Epithelial cell of esophagus (primary cell): ENCODE data around the gene DLL4.

Experiments
- DNase-seq: peaks from one replicate; pipeline ENCODE4 v3.0.0; 2010; ENCODE audit warnings: low read depth
- H3K4me3 ChIP-seq: 2 replicates; pipeline ENCODE4 v1.5.1; 2011; ENCODE audit warnings: mild to moderate bottlenecking, low read length, control low read depth
- TF ChIP-seq, protein P1 (sequence below): IDR thresholded peaks from 2 replicates; pipeline ENCODE4 v1.5.1; 2011; ENCODE audit warnings: low read depth, mild to moderate bottlenecking, low read length, control low read depth, inconsistent platforms; ENCODE audit not compliant: insufficient read depth; ENCODE audit errors: missing control alignments

The DLL4 gene

DNA sequence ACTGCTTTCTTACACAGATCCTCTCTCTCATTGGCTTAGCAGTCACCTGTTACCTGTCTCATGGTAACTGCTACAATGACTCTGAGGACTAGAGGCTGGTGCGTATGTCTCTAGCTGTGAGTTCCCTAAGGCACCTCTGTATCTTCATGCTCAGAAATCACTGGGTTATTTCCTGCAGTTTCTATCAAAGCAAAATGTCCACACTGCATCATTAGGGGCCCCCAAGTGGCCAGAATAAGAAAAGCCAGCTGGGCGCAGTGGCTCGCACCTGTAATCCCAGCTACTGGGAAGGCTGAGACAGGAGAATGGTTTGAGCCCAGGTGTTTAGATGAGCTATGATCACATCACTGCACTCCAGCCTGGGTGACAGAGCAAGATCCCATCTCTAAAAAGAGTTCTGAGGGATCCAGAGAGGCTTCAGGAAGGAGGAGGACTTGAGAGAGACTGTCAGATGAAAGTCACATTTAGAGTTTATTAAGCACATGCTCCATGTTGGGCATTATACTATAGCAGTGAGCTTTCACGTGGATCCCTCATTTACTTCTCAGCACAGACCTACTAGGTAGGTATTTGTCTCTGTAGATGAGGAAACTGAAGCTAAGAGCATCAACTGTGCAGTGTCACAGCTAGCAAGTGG, 37.2 kb upstream of the DLL4 start:
- H3K4me3 ChIP-seq: no peak overlapping the region
- TF ChIP-seq, protein P1, sequence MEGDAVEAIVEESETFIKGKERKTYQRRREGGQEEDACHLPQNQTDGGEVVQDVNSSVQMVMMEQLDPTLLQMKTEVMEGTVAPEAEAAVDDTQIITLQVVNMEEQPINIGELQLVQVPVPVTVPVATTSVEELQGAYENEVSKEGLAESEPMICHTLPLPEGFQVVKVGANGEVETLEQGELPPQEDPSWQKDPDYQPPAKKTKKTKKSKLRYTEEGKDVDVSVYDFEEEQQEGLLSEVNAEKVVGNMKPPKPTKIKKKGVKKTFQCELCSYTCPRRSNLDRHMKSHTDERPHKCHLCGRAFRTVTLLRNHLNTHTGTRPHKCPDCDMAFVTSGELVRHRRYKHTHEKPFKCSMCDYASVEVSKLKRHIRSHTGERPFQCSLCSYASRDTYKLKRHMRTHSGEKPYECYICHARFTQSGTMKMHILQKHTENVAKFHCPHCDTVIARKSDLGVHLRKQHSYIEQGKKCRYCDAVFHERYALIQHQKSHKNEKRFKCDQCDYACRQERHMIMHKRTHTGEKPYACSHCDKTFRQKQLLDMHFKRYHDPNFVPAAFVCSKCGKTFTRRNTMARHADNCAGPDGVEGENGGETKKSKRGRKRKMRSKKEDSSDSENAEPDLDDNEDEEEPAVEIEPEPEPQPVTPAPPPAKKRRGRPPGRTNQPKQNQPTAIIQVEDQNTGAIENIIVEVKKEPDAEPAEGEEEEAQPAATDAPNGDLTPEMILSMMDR: peak; percentile 80
- peak; percentile 82 for DNase-seq

DNA sequence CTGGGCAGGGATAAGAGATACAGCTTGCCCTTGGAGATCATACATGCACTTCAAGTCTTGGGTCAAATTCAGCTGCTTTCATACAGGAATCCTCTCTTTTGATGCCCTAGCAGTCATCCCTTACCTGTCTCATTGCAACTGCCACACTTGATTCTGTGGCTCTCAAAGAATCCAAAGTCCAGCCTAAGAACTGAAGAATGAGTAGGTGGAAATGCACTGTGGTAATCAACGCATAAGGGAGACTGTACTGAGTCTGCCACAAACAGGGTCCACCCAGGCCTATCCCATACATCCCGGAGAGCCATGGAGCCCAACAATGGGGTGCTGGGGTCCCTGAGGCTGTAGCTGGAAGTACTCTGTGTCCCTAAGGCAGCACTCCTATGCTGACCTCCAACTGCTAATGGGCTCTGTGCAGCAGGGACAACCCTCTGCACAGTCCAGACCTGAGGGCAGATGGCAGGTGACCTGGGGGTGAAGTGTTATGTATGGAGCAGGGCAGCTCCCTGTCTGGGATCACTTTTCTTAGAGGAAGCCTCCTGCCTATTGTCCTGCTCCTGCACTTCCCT, 36.6 kb upstream of the DLL4 start:
- no peak overlapping the region for H3K4me3 ChIP-seq
- no peak for DNase-seq
- TF ChIP-seq, protein P1: no peak

DNA sequence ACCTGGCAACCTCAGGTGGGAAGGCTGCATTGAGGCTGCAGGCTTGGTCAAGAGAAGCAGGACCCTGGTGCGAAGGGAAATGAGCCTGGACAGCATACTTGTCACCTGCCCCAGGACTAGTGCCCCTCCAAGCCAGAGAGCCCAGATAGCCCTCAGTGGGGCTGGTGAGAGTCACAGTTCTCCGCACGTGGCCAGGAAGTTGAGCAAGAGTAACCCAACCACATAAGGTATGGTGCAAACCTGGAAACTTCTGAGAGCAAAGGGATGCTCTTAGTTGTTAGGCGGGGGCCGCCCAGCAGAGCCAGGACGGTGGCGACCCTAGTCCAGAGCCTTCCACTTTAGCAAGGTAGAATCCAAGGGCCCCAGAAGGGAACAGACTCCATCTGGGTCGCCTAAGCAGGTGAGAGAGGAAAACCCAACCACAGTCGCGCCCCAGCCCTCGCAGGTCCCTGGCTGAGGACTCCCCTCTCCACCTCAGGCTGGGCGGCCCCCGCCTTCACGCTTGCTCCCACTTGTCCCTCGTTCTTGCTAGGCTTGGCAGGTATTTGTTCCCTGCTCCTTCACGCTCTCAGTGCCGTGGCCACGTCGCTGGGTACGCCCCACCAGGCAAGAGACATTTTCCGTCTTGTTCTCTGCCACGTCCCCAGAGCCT, 36.0 kb upstream of the DLL4 start:
- TF ChIP-seq, protein P1: no peak
- no peak overlapping the region for H3K4me3 ChIP-seq
- peak; percentile 77 for DNase-seq

DNA sequence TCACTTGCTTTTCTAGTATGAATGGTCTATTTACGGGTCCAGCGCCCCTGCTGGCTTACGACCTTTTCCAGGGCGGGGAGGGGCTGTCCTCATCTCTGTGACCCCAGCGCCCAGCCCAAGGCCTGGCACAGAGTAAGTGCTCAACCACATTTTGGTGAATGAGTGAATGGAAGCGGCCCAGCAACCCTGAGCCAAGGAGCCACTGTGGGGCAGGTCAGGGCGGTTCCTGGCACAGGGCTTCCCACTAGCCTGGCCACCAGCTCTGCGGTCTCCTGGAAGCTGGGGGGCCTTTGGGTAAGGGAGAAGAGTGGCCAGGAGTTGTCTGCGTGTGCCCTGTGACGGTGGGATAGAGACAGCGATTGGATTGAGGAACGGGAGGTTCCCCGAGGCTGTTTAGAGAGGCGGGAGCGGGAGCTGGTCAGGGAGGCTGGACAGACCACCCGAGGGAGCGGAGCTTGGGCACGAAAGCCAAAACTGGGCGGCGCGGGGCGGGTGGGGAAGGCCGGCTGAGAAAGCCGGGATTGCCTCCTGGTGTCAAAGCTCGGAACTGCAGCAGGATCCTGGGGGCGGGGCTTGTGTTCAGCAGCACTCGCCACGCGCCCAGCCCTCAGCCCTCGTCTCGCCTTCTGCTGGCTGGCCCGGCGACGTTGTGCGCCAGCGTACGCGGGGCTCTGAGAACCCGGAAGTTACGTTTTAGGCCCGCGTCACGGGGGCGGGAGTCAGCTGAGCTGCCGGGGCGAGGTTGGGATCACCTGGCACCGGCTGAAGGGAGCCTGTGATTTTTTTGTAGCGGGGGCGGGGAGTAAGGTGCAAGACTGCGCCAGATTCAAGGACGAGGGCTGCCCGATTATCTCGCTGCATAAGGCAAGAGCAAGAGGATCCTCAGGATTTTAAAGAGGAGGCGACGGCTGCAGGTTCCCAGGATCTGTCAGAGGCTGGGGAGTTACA, 35.1 kb upstream of the DLL4 start, which contains the start of gene VPS18:
Gene VPS18, plus strand, starts transcription at position 718 of the 948 bp plus-strand sequence. CDS start 319 bp downstream, outside the sequence.
- H3K4me3 ChIP-seq: peak within 1 kb of the TSS; percentile 78
- DNase-seq: peak; percentile 99
- TF ChIP-seq, protein P1: peak; percentile 82

DNA sequence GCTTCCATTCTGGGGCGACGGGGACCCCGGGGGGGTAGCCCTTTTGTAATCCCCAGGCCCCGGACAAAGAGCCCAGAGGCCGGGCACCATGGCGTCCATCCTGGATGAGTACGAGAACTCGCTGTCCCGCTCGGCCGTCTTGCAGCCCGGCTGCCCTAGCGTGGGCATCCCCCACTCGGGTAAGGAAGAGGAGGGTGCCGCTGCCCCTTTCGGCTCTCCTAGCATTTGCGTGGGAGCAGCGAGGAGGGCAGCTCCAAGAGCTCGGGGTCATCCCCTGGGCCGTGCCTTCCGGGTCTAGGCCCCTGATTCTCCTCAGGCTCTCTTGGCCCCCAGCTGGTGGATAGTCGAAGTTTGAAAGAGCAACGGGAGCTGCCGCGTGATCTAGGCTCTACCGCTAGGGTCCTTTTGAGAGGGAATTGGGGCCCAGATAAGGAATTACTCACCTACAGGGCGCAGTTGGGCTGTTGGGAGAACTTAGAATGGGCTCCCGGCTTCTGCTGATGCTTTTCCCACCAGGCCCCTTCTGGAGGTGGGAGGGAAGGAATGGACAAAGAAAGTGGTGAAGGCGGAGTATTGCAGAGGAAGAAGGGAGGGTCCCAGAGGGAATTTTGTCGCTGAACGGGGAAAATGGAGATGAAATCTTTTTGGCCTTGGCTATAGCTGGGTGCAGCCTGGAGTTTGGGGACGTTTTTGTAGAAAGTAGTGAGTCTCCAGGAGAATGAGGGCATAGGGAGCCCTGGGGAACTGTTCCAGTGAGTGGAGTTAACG, 34.3 kb upstream of the DLL4 start:
- DNase-seq: peak; percentile 71
- TF ChIP-seq, protein P1: peak; percentile 59
- peak overlapping the region; percentile 78 for H3K4me3 ChIP-seq

DNA sequence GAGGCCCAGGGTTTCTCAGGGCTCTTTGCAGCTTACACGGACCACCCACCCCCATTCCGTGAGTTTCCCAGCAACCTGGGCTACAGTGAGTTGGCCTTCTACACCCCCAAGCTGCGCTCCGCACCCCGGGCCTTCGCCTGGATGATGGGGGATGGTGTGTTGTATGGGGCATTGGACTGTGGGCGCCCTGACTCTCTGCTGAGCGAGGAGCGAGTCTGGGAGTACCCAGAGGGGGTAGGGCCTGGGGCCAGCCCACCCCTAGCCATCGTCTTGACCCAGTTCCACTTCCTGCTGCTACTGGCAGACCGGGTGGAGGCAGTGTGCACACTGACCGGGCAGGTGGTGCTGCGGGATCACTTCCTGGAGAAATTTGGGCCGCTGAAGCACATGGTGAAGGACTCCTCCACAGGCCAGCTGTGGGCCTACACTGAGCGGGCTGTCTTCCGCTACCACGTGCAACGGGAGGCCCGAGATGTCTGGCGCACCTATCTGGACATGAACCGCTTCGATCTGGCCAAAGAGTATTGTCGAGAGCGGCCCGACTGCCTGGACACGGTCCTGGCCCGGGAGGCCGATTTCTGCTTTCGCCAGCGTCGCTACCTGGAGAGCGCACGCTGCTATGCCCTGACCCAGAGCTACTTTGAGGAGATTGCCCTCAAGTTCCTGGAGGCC, 29.5 kb upstream of the DLL4 start:
- no peak overlapping the region for H3K4me3 ChIP-seq

More for the DNA sequence above, 29.5 kb upstream of the DLL4 start:
- TF ChIP-seq, protein P1: no peak
- DNase-seq: no peak
